Globus pallidus (tissue), 1 donor: Measurements from ENCODE around the gene KCNG1.
"Not testable (repeated sequence)": the region's sequence is repeated elsewhere in the genome, so short reads cannot be mapped to it uniquely, and the experiment has no call there.

ENCODE experiments used
- DNase-seq: peaks from one replicate; pipeline ENCODE4 v3.0.0-alpha.2; 2015; ENCODE audit warnings: low spot score

Gene KCNG1, protein sequence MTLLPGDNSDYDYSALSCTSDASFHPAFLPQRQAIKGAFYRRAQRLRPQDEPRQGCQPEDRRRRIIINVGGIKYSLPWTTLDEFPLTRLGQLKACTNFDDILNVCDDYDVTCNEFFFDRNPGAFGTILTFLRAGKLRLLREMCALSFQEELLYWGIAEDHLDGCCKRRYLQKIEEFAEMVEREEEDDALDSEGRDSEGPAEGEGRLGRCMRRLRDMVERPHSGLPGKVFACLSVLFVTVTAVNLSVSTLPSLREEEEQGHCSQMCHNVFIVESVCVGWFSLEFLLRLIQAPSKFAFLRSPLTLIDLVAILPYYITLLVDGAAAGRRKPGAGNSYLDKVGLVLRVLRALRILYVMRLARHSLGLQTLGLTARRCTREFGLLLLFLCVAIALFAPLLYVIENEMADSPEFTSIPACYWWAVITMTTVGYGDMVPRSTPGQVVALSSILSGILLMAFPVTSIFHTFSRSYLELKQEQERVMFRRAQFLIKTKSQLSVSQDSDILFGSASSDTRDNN

DNA sequence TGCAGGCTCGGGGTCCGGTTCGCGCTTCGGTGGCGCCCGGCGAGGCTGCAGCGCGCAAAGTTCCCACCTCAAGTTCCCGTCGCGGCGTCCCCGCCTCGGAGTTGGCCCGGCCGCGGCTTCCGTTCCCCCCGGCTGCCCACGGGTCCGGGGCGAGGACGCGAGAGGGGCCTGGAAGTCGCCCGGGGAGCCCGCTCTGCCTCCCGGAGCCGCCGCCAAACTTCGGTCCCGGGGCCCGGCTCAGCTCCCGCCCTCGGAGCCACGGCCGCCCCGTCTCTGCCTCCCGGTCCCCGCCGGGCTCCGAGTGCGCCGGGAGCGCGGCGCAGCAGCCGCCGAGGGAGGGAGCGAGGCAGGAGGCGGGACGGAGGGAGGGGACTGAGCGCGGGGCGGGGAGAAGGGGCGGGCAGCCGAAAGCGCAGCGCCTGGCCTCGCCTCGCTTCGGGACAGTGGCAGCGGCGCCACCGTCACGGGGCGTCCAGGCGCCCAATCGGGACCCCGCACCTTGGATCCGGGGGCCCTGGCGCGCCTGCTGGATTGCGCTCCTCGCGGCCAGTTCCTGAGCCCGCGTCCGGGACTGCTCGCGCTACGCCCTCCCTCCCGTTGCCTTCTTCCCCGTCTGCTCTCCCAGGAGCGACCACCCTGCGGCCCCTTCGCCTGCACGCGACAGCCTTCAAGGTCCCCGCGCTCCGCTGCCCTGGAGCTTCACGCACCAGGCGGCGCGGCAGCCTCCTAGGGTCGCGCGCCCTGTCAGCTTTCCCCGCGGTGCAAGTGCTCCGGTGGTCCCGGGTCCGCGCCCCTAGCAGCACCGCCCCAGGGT, at the start of gene KCNG1:
KCNG1 (minus strand) TSS at position 305 of the 814 bp plus-strand sequence. CDS start 12,769 bp downstream, outside the sequence.
- DNase-seq, result peak; percentile 9

DNA sequence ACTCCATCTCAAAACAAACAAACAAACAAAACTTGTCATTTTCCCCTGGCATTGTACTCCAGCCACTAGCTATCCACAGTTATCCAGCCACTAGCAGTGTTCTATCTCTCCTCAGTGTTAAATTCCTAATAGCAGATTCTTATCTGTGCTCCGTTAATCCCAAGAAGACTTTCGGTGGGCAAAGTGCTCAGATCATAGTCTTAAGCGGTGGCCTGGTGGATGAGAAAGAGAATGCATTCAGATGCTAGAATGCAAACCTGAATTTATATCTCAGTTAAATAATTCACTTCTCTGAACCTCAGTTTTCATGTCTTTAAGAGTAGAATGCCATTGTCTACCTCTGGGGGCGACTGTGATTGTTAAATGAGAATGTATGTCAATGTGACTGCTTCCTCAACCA, 47.7 kb upstream of the KCNG1 start:
- no peak for DNase-seq

DNA sequence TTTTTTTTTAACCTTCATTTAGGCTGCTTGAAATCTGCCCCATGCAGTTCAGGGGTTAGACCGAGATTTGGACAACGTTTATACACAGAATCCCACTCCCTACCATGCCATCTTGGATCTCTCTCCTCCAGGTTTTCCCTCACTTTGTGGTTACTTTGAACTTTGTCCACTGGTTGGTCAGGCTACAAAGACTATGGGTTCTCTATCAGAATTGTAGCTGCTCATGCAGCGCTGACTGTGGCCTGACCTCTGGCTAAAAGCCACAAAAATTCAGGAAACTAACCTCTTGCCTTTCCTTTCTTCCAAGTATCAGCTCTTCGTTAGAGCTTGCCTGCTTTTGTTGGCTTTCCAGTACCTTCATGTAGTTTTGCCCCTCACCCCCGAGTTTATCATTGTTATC, 44.9 kb upstream of the KCNG1 start:
- DNase-seq, result no peak

- DNase-seq, result no peak
Measured at GRCh38 chr20:51065615-51066014, 42.7 kb upstream of the KCNG1 start.

- no peak for DNase-seq
Measured at GRCh38 chr20:51064137-51064536, 41.2 kb upstream of the KCNG1 start.

DNA sequence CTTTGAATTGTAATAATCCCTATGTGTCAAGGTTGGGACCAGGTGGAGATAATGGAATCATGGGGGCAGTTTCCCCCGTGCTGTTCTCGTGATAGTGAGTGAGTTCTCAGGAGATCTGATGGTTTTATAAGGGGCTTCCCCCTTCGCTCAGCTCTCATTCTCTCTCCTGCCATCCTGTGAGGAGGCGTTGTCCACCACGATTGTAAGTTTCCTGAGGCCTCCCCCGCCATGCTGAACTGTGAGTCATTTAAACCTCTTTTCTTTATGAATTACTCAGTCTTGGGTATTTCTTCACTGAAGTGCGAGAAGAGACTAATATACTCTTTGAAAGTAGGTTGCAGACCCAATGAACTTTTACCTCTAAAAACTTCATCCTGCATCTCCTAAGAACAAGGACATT, 39.2 kb upstream of the KCNG1 start:
- DNase-seq, result no peak

GRCh38 chr20:51061418-51062045, 38.6 kb upstream of the KCNG1 start:
- no peak for DNase-seq

GRCh38 chr20:51060301-51060700, 37.4 kb upstream of the KCNG1 start:
- no peak for DNase-seq

DNA sequence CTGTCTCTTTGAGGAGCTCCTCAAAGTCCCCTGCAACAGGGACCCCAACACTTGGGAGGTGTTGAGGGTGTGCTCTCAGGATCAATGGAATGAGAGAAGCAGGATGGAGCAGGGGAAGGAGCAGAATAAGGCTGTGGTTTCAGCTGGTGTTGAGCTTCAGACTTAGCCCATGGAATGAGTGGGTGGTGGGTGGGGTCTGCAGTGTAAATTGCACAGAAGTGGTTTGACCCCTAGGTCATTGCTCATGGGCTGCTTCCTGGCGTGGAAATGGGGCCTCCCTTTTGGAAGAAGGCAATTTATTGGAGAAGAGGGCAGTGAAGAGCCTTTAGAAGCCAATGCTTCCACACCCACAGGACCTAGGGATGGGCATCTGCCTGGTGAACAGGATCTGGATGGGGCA, 37.0 kb upstream of the KCNG1 start:
- DNase-seq, result no peak

DNA sequence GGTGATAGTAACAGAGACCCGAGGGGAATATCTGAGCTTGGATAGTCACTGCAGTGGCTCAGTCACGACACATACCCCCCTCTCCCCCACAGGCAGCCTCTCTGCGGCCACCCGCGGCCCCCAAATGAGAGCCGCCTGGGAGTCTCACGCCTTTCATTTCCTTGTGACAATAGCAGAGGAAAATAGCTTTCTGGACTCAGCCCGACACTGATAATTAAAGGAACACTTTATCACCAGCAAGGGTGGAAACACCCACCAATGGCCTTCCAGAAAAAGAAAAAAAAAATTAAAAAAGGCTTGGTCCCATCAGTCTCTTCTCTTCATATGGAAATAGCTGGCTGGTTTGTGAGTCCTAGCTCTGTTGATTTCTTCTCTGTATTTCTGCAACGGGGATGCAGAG, 35.1 kb upstream of the KCNG1 start:
- no peak for DNase-seq

DNA sequence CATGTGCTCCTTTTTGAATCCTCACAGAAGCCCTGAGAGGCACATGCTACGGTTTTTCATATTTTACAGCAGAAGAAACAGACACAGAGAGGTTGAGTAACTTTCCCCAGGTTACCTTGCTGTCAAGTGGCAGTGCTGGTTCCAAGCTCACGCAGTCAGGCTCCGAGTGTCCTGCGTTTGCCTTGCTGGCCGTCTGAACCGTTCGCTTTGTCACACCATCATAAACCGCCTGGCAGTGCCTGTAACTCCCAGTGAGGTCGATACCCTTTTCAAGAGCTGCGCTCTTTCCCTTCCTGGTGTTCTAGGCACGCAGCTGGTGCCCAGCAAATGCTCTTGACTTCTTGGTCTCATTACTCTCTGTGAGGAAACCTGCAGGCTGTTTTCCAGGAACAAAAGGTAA, 31.3 kb upstream of the KCNG1 start:
- DNase-seq, result no peak

DNA sequence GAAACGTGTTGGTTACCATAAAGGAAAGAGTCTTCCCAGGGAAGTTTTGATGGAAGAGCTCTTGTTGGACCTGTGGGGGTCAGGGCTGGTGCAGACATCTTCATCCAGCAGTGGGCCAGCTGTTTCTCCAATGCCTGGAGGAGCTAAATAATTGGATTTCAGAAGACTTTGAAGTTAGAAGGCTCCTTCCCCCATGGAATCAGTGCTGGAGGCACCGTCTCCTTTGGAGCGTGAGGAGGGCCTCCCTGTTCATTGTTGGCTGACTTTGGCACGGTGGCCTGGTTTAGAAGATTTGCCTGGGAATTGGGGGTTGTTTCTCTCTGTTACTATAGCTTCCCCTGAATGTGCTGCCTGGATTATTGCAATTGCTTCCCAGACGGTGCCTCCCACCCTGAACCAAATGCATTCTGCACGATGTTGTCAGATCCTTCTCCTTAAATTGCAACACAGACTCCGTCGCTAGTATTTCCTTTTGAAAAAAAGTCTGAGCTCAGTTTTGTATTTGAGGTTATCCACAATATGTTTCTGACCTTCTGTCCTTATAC, 27.7 kb upstream of the KCNG1 start:
- DNase-seq, result no peak

DNA sequence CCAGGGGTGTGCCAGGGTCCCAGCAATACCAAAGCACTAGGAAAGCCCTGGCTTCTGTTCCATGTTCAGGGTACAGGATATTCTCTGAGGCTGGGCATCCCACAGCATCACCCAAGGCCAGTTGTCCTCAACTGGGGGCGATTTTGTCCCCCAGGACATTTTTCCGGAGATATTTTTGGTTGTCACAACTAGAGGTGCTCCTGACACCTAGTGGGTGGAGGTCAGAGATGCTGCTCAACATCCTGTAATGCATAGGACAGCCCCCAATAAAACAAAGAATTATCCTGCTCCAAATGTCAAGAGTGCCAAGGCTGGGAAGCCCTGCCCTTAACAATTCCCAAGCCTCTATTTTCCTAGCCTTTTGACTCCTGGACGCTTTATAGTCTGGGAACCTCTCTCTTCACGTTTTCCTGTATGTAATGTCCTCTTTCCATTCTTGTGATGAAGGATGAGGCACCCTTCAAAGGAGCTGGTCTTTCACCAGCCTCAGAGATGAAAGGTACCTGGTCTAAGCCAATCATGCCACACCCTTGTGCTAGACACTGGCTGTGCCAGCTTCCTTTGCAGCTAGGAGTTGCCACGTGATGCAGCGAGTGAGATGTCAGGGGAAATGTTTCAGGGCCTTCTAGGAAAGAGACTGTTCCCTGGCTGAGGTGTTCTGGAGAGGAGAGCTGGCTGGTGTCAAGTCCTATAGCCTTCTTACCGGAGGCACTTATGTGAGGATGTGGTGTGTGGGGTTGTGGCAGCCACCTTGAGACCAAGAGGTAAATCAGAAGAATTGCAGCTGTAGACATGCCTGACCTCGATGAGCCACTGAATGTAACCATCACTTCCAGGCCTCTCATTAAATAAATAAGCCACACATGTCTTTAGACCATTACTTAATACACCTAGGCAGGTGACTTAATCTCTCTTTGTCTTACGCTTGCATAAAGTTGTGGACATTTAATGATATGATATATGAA, 23.4 kb upstream of the KCNG1 start:
- no peak for DNase-seq

GRCh38 chr20:51045492-51045891, 22.6 kb upstream of the KCNG1 start:
- not testable (repeated sequence) for DNase-seq

- DNase-seq, result no peak
Measured at GRCh38 chr20:51044796-51045195, 21.9 kb upstream of the KCNG1 start.

DNA sequence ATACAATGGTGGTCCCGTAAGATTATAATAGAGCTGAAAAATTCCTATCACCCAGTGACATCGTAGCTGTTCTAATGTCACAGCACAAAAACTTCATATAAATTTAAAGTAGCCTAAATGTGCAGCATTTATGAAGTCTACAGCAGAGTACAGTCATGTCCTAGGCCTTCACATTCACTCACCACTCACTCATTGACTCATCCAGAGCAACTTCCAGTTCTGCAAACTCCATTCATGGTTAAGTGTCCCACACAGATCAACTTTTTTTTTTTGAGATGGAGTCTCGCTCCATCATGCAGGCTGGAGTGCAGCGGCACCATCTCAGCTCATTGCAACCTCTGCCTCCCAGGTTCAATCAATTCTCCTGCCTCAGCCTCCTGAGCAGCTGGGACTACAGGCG, 20.9 kb upstream of the KCNG1 start:
- no peak for DNase-seq

- no peak for DNase-seq
Measured at GRCh38 chr20:51042657-51043247, 19.8 kb upstream of the KCNG1 start.

GRCh38 chr20:51042064-51042463, 19.2 kb upstream of the KCNG1 start:
- DNase-seq, result no peak

DNA sequence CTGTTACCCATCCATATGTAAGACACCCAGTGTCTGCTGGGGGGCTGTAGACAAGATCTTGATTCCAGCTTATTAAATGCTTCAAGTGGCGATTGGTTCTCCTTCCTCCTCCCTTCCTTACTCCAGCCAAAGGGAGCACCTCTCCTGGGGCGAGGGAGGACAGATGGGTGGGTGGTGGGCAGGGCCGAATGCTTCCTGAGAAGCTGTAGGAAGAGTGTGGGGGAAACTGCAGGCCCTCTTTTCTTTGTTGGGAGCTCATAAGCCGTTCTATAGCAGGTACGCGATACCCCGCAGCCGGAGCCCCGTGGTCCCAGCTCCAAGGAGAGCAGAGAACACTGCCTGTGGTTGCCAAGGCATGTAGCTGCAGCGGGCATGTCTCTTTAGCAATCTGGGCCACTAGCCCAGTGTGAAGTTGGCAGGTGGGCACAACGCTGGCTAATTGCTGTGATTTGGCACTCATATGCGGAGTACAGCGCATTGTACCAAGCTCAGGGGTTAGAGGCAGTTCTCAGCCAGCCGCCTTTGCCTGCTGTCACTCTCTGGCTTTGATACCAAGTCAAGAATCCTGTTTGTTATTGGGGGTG, 14.7 kb upstream of the KCNG1 start:
- peak; percentile 7 for DNase-seq

DNA sequence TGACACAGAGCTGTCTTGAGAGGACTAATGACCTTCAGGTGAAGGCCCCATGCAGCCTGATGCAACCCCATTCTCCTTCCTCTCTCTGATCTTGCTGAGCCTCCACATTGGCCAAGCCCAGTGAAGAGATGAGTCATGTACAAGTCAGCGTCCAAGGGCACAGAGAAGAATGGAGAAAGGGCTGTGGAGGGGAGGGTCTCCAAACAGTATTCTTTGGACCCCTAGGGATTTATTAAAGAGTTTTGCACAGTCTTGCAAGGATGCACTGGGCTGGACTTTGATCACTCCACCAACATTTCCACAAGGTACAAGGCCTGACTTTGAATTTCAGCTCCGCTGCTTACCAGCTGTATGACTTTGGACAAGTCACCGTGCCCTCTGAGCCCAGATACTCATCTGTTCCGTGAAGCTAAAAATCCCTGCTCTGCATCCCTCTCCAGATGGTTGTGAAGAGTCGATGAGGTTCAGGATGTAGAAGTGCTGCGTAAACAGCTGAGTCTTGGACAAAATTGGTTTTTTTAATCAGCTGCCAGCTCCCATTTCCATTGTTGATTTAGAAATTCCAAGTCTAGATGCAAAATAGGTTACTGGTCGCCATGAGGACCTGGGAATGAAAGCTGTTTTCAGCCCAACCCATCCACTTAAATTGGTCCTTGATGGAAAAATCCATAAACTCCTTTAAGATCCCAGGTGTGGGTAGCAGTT, 14.1 kb upstream of the KCNG1 start:
- DNase-seq, result no peak
